Activated naive CD8-positive, alpha-beta T cell (primary cell): ENCODE results near the gene PIBF1.
A peak's percentile ranks its signal among the peaks of the same experiment; 100 is the strongest.
"Not testable (repeated sequence)": the region's sequence is repeated elsewhere in the genome, so short reads cannot be mapped to it uniquely, and the experiment has no call there.

Source experiments
- H3K27ac Mint-ChIP-seq: one replicate; pipeline ENCODE4 v1.8.0; 2021; ENCODE audit warnings: mixed read lengths
- H3K27me3 Mint-ChIP-seq: one replicate; pipeline ENCODE4 v1.8.0; 2021; ENCODE audit warnings: mixed read lengths
- H3K36me3 Mint-ChIP-seq: one replicate; pipeline ENCODE4 v1.8.0; 2021; ENCODE audit warnings: mixed read lengths
- H3K4me1 Mint-ChIP-seq: one replicate; pipeline ENCODE4 v1.8.0; 2021; ENCODE audit warnings: low read depth, mixed read lengths
- H3K4me3 Mint-ChIP-seq: one replicate; pipeline ENCODE4 v1.8.0; 2021; ENCODE audit warnings: mild to moderate bottlenecking, mixed read lengths
- H3K9me3 Mint-ChIP-seq: one replicate; pipeline ENCODE4 v1.8.0; 2021; ENCODE audit warnings: low read depth, mixed read lengths

The PIBF1 gene

GRCh38 chr13:72852207-72852606 lies 70.3 kb downstream of the PIBF1 start:
- Mint-ChIP-seq H3K27me3 (no peaks in the 10 kb centered on the region), H3K4me1 (no peaks in the 10 kb centered on the region), H3K4me3 (no peak overlapping the region), H3K9me3 (no peaks in the 10 kb centered on the region), H3K27ac (no peak overlapping the region), H3K36me3 (peaks cover 25% of the 10 kb centered on the region)

GRCh38 chr13:72853000-72853399 lies 71.1 kb downstream of the PIBF1 start:
- no peak overlapping the region for H3K27ac Mint-ChIP-seq

GRCh38 chr13:72864142-72865011 lies 82.4 kb downstream of the PIBF1 start:
- Mint-ChIP-seq H3K27ac (peak overlapping the region; percentile 76), H3K4me3 (no peak overlapping the region), H3K36me3 (peaks cover 36% of the 10 kb centered on the region), H3K27me3 (no peaks in the 10 kb centered on the region), H3K4me1 (peaks cover 15% of the 10 kb centered on the region), H3K9me3 (no peaks in the 10 kb centered on the region)

More at GRCh38 chr13:72853000-72853399, 71.1 kb downstream of the PIBF1 start:
- H3K27me3 Mint-ChIP-seq = no peaks in the 10 kb centered on the region
- peaks cover 20% of the 10 kb centered on the region for H3K36me3 Mint-ChIP-seq
- H3K4me1 Mint-ChIP-seq = no peaks in the 10 kb centered on the region
- no peaks in the 10 kb centered on the region for H3K9me3 Mint-ChIP-seq
- no peak overlapping the region for H3K4me3 Mint-ChIP-seq

- Mint-ChIP-seq H3K27me3 (no peaks in the 10 kb centered on the region), H3K9me3 (no peaks in the 10 kb centered on the region), H3K27ac (no peak overlapping the region), H3K4me1 (peaks cover 11% of the 10 kb centered on the region), H3K36me3 (peaks cover 46% of the 10 kb centered on the region), H3K4me3 (no peak overlapping the region)
These were observed 86.3 kb downstream of the PIBF1 start for GRCh38 chr13:72868229-72868628.

- H3K36me3 Mint-ChIP-seq = peaks cover 62% of the 10 kb centered on the region
- no peak overlapping the region for H3K4me3 Mint-ChIP-seq
- H3K27ac Mint-ChIP-seq = no peak overlapping the region
- H3K9me3 Mint-ChIP-seq = peaks cover 13% of the 10 kb centered on the region
- H3K27me3 Mint-ChIP-seq = no peaks in the 10 kb centered on the region
- H3K4me1 Mint-ChIP-seq = no peaks in the 10 kb centered on the region
These were observed 93.3 kb downstream of the PIBF1 start for GRCh38 chr13:72875233-72875632.

GRCh38 chr13:72884101-72884500 lies 102.2 kb downstream of the PIBF1 start:
- Mint-ChIP-seq H3K36me3 (peaks cover 27% of the 10 kb centered on the region), H3K27me3 (no peaks in the 10 kb centered on the region), H3K4me1 (no peaks in the 10 kb centered on the region), H3K27ac (no peak overlapping the region), H3K9me3 (peaks cover 5% of the 10 kb centered on the region), H3K4me3 (no peak overlapping the region)

- H3K27ac Mint-ChIP-seq = no peak overlapping the region
These were observed 104.5 kb downstream of the PIBF1 start for GRCh38 chr13:72886272-72887067.

GRCh38 chr13:72889495-72889894 lies 107.6 kb downstream of the PIBF1 start:
- peaks cover 11% of the 10 kb centered on the region for H3K36me3 Mint-ChIP-seq
- no peak overlapping the region for H3K4me3 Mint-ChIP-seq
- H3K27ac Mint-ChIP-seq = no peak overlapping the region
- no peaks in the 10 kb centered on the region for H3K9me3 Mint-ChIP-seq
- no peaks in the 10 kb centered on the region for H3K27me3 Mint-ChIP-seq
- H3K4me1 Mint-ChIP-seq = no peaks in the 10 kb centered on the region

More at GRCh38 chr13:72886272-72887067, 104.5 kb downstream of the PIBF1 start:
- Mint-ChIP-seq H3K27me3 (no peaks in the 10 kb centered on the region), H3K9me3 (peaks cover 5% of the 10 kb centered on the region), H3K36me3 (peaks cover 21% of the 10 kb centered on the region), H3K4me1 (no peaks in the 10 kb centered on the region), H3K4me3 (no peak overlapping the region)

GRCh38 chr13:72890546-72890945 lies 108.6 kb downstream of the PIBF1 start:
- Mint-ChIP-seq H3K4me3 (no peak overlapping the region), H3K4me1 (no peaks in the 10 kb centered on the region), H3K27ac (no peak overlapping the region), H3K9me3 (no peaks in the 10 kb centered on the region), H3K27me3 (no peaks in the 10 kb centered on the region), H3K36me3 (peaks cover 11% of the 10 kb centered on the region)

- no peak overlapping the region for H3K4me3 Mint-ChIP-seq
- peaks cover 14% of the 10 kb centered on the region for H3K36me3 Mint-ChIP-seq
- no peaks in the 10 kb centered on the region for H3K4me1 Mint-ChIP-seq
- no peaks in the 10 kb centered on the region for H3K9me3 Mint-ChIP-seq
- no peaks in the 10 kb centered on the region for H3K27me3 Mint-ChIP-seq
- H3K27ac Mint-ChIP-seq = no peak overlapping the region
These were observed 109.5 kb downstream of the PIBF1 start for GRCh38 chr13:72891423-72891822.

GRCh38 chr13:72896869-72897268 lies 114.9 kb downstream of the PIBF1 start:
- H3K4me1 Mint-ChIP-seq = no peaks in the 10 kb centered on the region
- peaks cover 4% of the 10 kb centered on the region for H3K9me3 Mint-ChIP-seq
- no peak overlapping the region for H3K27ac Mint-ChIP-seq
- H3K27me3 Mint-ChIP-seq = no peaks in the 10 kb centered on the region
- peaks cover 17% of the 10 kb centered on the region for H3K36me3 Mint-ChIP-seq
- no peak overlapping the region for H3K4me3 Mint-ChIP-seq

- H3K27me3 Mint-ChIP-seq, H3K27ac Mint-ChIP-seq, H3K4me1 Mint-ChIP-seq, H3K9me3 Mint-ChIP-seq, H3K4me3 Mint-ChIP-seq: not testable (repeated sequence)
- H3K36me3 Mint-ChIP-seq = peaks cover 12% of the 10 kb centered on the region
These were observed 119.6 kb downstream of the PIBF1 start for GRCh38 chr13:72901546-72901945.

- H3K36me3 Mint-ChIP-seq = peaks cover 18% of the 10 kb centered on the region
- no peak overlapping the region for H3K4me3 Mint-ChIP-seq
- no peaks in the 10 kb centered on the region for H3K27me3 Mint-ChIP-seq
- H3K27ac Mint-ChIP-seq = no peak overlapping the region
- H3K9me3 Mint-ChIP-seq = no peaks in the 10 kb centered on the region
- H3K4me1 Mint-ChIP-seq = no peaks in the 10 kb centered on the region
These were observed 126.5 kb downstream of the PIBF1 start for GRCh38 chr13:72908416-72908815.

- no peak overlapping the region for H3K4me3 Mint-ChIP-seq
- peaks cover 18% of the 10 kb centered on the region for H3K36me3 Mint-ChIP-seq
- H3K27me3 Mint-ChIP-seq = no peaks in the 10 kb centered on the region
- no peaks in the 10 kb centered on the region for H3K9me3 Mint-ChIP-seq
- no peaks in the 10 kb centered on the region for H3K4me1 Mint-ChIP-seq
- no peak overlapping the region for H3K27ac Mint-ChIP-seq
These were observed 130.0 kb downstream of the PIBF1 start for GRCh38 chr13:72911981-72912380.

GRCh38 chr13:72920097-72920496 lies 138.2 kb downstream of the PIBF1 start:
- H3K4me1 Mint-ChIP-seq = peaks cover 3% of the 10 kb centered on the region
- H3K36me3 Mint-ChIP-seq = peaks cover 22% of the 10 kb centered on the region
- no peaks in the 10 kb centered on the region for H3K27me3 Mint-ChIP-seq
- no peaks in the 10 kb centered on the region for H3K9me3 Mint-ChIP-seq
- H3K27ac Mint-ChIP-seq = no peak overlapping the region
- H3K4me3 Mint-ChIP-seq = no peak overlapping the region
